ENCODE data around the gene PLEKHF1.

The PLEKHF1 gene

GRCh38 chr19:29678484-29679106 is 13.3 kb downstream of the PLEKHF1 start:
- no peak for TF ChIP-seq YY1 (IDR thresholded peaks at IDR 0.05; ENCODE audit: low read depth)
- TF ChIP-seq ZBTB7A (IDR thresholded peaks at IDR 0.05; ENCODE audit: low read depth), result no peak
- no peak for TF ChIP-seq CREB1 (IDR thresholded peaks at IDR 0.05; ENCODE audit: low read depth)
- no peak for TF ChIP-seq EGR1 (IDR thresholded peaks at IDR 0.05)
- TF ChIP-seq FOXM1 (IDR thresholded peaks at IDR 0.05; ENCODE audit: borderline replicate concordance, low read depth), result no peak
- no peak for TF ChIP-seq TCF12 (IDR thresholded peaks at IDR 0.05; ENCODE audit: low read depth)
- TF ChIP-seq CEBPB (IDR thresholded peaks at IDR 0.05), result no peak
- no peak for TF ChIP-seq REST (IDR thresholded peaks at IDR 0.05; ENCODE audit: low read depth)
- no peak for TF ChIP-seq MAX (IDR thresholded peaks at IDR 0.05)
- no peak for TF ChIP-seq TAF1 (IDR thresholded peaks at IDR 0.05; ENCODE audit: low read depth)

- no peak for TF ChIP-seq ZBTB7A (IDR thresholded peaks at IDR 0.05; ENCODE audit: low read depth)
- no peak for TF ChIP-seq TCF12 (IDR thresholded peaks at IDR 0.05; ENCODE audit: low read depth)
- no peak for TF ChIP-seq TAF1 (IDR thresholded peaks at IDR 0.05; ENCODE audit: low read depth)
- no peak for TF ChIP-seq YY1 (IDR thresholded peaks at IDR 0.05; ENCODE audit: low read depth)
- TF ChIP-seq CEBPB (IDR thresholded peaks at IDR 0.05), result no peak
- no peak for TF ChIP-seq EP300 (IDR thresholded peaks at IDR 0.05; ENCODE audit: borderline replicate concordance)
- TF ChIP-seq FOXM1 (IDR thresholded peaks at IDR 0.05; ENCODE audit: borderline replicate concordance, low read depth), result no peak
- no peak for TF ChIP-seq CREB1 (IDR thresholded peaks at IDR 0.05; ENCODE audit: low read depth)
- no peak for TF ChIP-seq USF1 (IDR thresholded peaks at IDR 0.05)
- no peak for TF ChIP-seq EGR1 (IDR thresholded peaks at IDR 0.05)
- TF ChIP-seq RAD21 (IDR thresholded peaks at IDR 0.05; ENCODE audit: low read depth), result no peak
- no peak for TF ChIP-seq REST (IDR thresholded peaks at IDR 0.05; ENCODE audit: low read depth)
Observed at GRCh38 chr19:29679598-29680210, 14.4 kb downstream of the PLEKHF1 start.

- no peak for TF ChIP-seq RAD21 (IDR thresholded peaks at IDR 0.05; ENCODE audit: low read depth)
- no peak for TF ChIP-seq ZBTB7A (IDR thresholded peaks at IDR 0.05; ENCODE audit: low read depth)
- no peak for TF ChIP-seq EP300 (IDR thresholded peaks at IDR 0.05; ENCODE audit: borderline replicate concordance)
- TF ChIP-seq TCF12 (IDR thresholded peaks at IDR 0.05; ENCODE audit: low read depth), result no peak
- no peak for TF ChIP-seq USF1 (IDR thresholded peaks at IDR 0.05)
- TF ChIP-seq NFIC (IDR thresholded peaks at IDR 0.05), result no peak
- TF ChIP-seq TEAD4 (IDR thresholded peaks at IDR 0.05), result no peak
- TF ChIP-seq CEBPB (IDR thresholded peaks at IDR 0.05), result no peak
Observed at GRCh38 chr19:29680447-29680846, 15.2 kb downstream of the PLEKHF1 start.

GRCh38 chr19:29680937-29681336 is 15.7 kb downstream of the PLEKHF1 start:
- TF ChIP-seq FOXM1 (IDR thresholded peaks at IDR 0.05; ENCODE audit: borderline replicate concordance, low read depth) (no peak), TCF12 (IDR thresholded peaks at IDR 0.05; ENCODE audit: low read depth) (no peak), CEBPB (IDR thresholded peaks at IDR 0.05) (no peak), MAX (IDR thresholded peaks at IDR 0.05) (no peak), NFIC (IDR thresholded peaks at IDR 0.05) (no peak), CREB1 (IDR thresholded peaks at IDR 0.05; ENCODE audit: low read depth) (no peak), ZBTB7A (IDR thresholded peaks at IDR 0.05; ENCODE audit: low read depth) (no peak), REST (IDR thresholded peaks at IDR 0.05; ENCODE audit: low read depth) (no peak), USF1 (IDR thresholded peaks at IDR 0.05) (no peak), RAD21 (IDR thresholded peaks at IDR 0.05; ENCODE audit: low read depth) (no peak), TAF1 (IDR thresholded peaks at IDR 0.05; ENCODE audit: low read depth) (no peak), EGR1 (IDR thresholded peaks at IDR 0.05) (no peak), EP300 (IDR thresholded peaks at IDR 0.05; ENCODE audit: borderline replicate concordance) (no peak), YY1 (IDR thresholded peaks at IDR 0.05; ENCODE audit: low read depth) (no peak), TEAD4 (IDR thresholded peaks at IDR 0.05) (no peak)
